A673 (cell line): Measurements from ENCODE around the gene CFAP298. TPM values are rescaled to one million over a fixed set of nuclear protein-coding genes. Genes with fewer than 3 reads are reported as not detected.
"Not testable (repeated sequence)": the region's sequence is repeated elsewhere in the genome, so short reads cannot be mapped to it uniquely, and the experiment has no call there.

Experiments
- BruUV-seq: library from RNA; stranded (reverse); fragments of 400-500 nt; replicated peaks from 2 replicates; lab custom pipeline; 2021; lab: Mats Ljungman, UMichigan
- CTCF ChIA-PET: fragments of 300-600 bp; sonication (Branson Sonifier 250); formaldehyde crosslinking; loops from one replicate; lab custom pipeline; 2022; ENCODE audit warnings: antibody characterized with exemption; lab: Charles Lee
- POLR2A ChIA-PET: fragments of 300-600 bp; sonication (Branson Sonifier 250); formaldehyde crosslinking; loops from one replicate; lab custom pipeline; 2022; ENCODE audit warnings: antibody characterized with exemption; ENCODE audit not compliant: low non-redundant PET; lab: Charles Lee
- DNase-seq: peaks from one replicate; pipeline ENCODE4 v3.0.0-alpha.2; 2015; ENCODE audit warnings: low spot score
- H3K27ac ChIP-seq: fragments of 200-600 bp; sonication (generic); 2 replicates; pipeline ENCODE4 v1.5.1; 2016; ENCODE audit warnings: mixed run types, low read depth, mild to moderate bottlenecking, mixed read lengths, antibody characterized with exemption, low read length; ENCODE audit not compliant: poor library complexity, severe bottlenecking
- H3K27me3 ChIP-seq: fragments of 200-600 bp; sonication (generic); replicated peaks from 2 replicates; pipeline ENCODE4 v1.6.1; 2017; ENCODE audit warnings: mixed run types, low read depth, mild to moderate bottlenecking, mixed read lengths, antibody characterized with exemption, low read length; ENCODE audit not compliant: insufficient read depth, poor library complexity
- H3K36me3 ChIP-seq: fragments of 200-600 bp; sonication (generic); 2 replicates; pipeline ENCODE4 v1.6.1; 2016; ENCODE audit warnings: mixed run types, mild to moderate bottlenecking, mixed read lengths, antibody characterized with exemption, low read length; ENCODE audit not compliant: insufficient read depth, poor library complexity, severe bottlenecking
- H3K4me1 ChIP-seq: fragments of 200-600 bp; sonication (generic); 2 replicates; pipeline ENCODE4 v1.6.1; 2017; ENCODE audit warnings: mixed run types, mild to moderate bottlenecking, mixed read lengths, antibody characterized with exemption, low read length; ENCODE audit not compliant: insufficient read depth, poor library complexity, severe bottlenecking
- H3K4me3 ChIP-seq: fragments of 200-600 bp; sonication (generic); 2 replicates; pipeline ENCODE4 v1.5.1; 2016; ENCODE audit warnings: low read depth, mixed run types, mild to moderate bottlenecking, mixed read lengths, low read length; ENCODE audit not compliant: poor library complexity, severe bottlenecking
- H3K9me3 ChIP-seq: fragments of 200-600 bp; sonication (generic); 2 replicates; pipeline ENCODE4 v1.6.1; 2016; ENCODE audit warnings: mixed run types, low read depth, mild to moderate bottlenecking, mixed read lengths, antibody characterized with exemption, low read length; ENCODE audit not compliant: poor library complexity, severe bottlenecking
- CTCF ChIP-seq: fragments of 300-800, 200-600 bp; sonication (generic); conservative IDR thresholded peaks from 2 replicates; pipeline ENCODE4 v1.5.1; 2017; ENCODE audit warnings: low read depth, mild to moderate bottlenecking, antibody characterized with exemption, low read length, moderate library complexity, mixed read lengths
- EZH2 ChIP-seq: fragments of 200-600 bp; sonication (generic); IDR thresholded peaks from 2 replicates; pipeline ENCODE4 v1.6.1; 2017; ENCODE audit warnings: borderline replicate concordance, low read depth, mild to moderate bottlenecking, mixed read lengths, antibody characterized with exemption, low read length; ENCODE audit not compliant: poor library complexity, severe bottlenecking
- intact Hi-C: fragments of 100-400 bp; cut with micrococcal nuclease; formaldehyde crosslinking; loops from one replicate; pipeline ENCODE4 v1.10.0; 2022; ENCODE audit not compliant: unreplicated experiment
- total RNA-seq: library from RNA; stranded (reverse); gene quantifications from 2 replicates; pipeline ENCODE4 v1.2.3, GENCODE V29; 2021

CFAP298 gene
- total RNA-seq, 1 experiment from 2014 or later = 55.2 TPM

- Histone ChIP-seq H3K4me3 (peak overlapping the region; percentile 94), H3K27me3 (no peaks in the 10 kb centered on the region), H3K4me1 (peaks cover 6% of the 10 kb centered on the region), H3K9me3 (no peaks in the 10 kb centered on the region), H3K36me3 (peaks cover 8% of the 10 kb centered on the region), H3K27ac (peak overlapping the region; percentile 90)
- CTCF ChIA-PET = interaction anchor here (0.5 kb wide), 1 partner anchor 479 kb away, joined by 3 read pairs; no protein-coding TSS in a partner anchor
- no peak for DNase-seq
- TF ChIP-seq EZH2 (no peak), CTCF (no peak)
- POLR2A ChIA-PET = no interaction called here
- intact Hi-C loops = loop anchor here (5.0 kb wide), 1 partner anchor 114 kb away; the partner anchor contains the start of gene SYNJ1
- no TSS peak for BruUV-seq
Measured at GRCh38 chr21:32613436-32614043, 1.4 kb upstream of the CFAP298 start.

- POLR2A ChIA-PET = no interaction called here
- Histone ChIP-seq H3K36me3 (peaks cover 13% of the 10 kb centered on the region), H3K27me3 (no peaks in the 10 kb centered on the region), H3K4me3 (peak overlapping the region; percentile 94), H3K27ac (peak overlapping the region; percentile 90), H3K4me1 (peaks cover 6% of the 10 kb centered on the region), H3K9me3 (no peaks in the 10 kb centered on the region)
- intact Hi-C loops = loop anchor here (5.0 kb wide), 1 partner anchor 114 kb away; the partner anchor contains the start of gene SYNJ1
- CTCF ChIA-PET = interaction anchor here (0.5 kb wide), 1 partner anchor 479 kb away, joined by 3 read pairs; no protein-coding TSS in a partner anchor
- TF ChIP-seq CTCF = no peak
- no peak for TF ChIP-seq EZH2
- no peak for DNase-seq
- BruUV-seq = TSS peak; percentile 96
Measured at GRCh38 chr21:32612999-32613337, 791 bp upstream of the CFAP298 start.

GRCh38 chr21:32611471-32611997 lies 643 bp downstream of the CFAP298 start:
- TF ChIP-seq EZH2 = no peak
- no peak for TF ChIP-seq CTCF
- Histone ChIP-seq H3K9me3 (no peaks in the 10 kb centered on the region), H3K27ac (peak overlapping the region; percentile 90), H3K4me1 (peaks cover 6% of the 10 kb centered on the region), H3K4me3 (peak overlapping the region; percentile 94), H3K36me3 (peaks cover 25% of the 10 kb centered on the region), H3K27me3 (no peaks in the 10 kb centered on the region)
- ChIA-PET CTCF (interaction anchor here (1.0 kb wide), 1 partner anchor 11 kb away, joined by 6 read pairs; no protein-coding TSS in a partner anchor), POLR2A (no interaction called here)
- DNase-seq = peak; percentile 10
- BruUV-seq = TSS peak; percentile 36
- intact Hi-C loops = loop anchor here (5.0 kb wide), 1 partner anchor 116 kb away; the partner anchor contains the start of gene SYNJ1

GRCh38 chr21:32610940-32611339 lies 1.2 kb downstream of the CFAP298 start:
- intact Hi-C loops = loop anchor here (5.0 kb wide), 1 partner anchor 116 kb away; the partner anchor contains the start of gene SYNJ1
- Histone ChIP-seq H3K36me3 (peaks cover 31% of the 10 kb centered on the region), H3K4me3 (peak overlapping the region; percentile 94)
- CTCF ChIA-PET, H3K9me3 ChIP-seq, DNase-seq, POLR2A ChIA-PET, BruUV-seq, H3K27ac ChIP-seq, H3K27me3 ChIP-seq, H3K4me1 ChIP-seq: not testable (repeated sequence)
